Stomach (tissue), 9 donors: ENCODE measurements around the gene LONP1. TPM values are rescaled to one million over a fixed set of nuclear protein-coding genes. Genes with fewer than 3 reads are reported as not detected.

Source experiments
- DNase-seq, 2 donors: peaks; one replicate each; pipeline versions ENCODE4 v3.0.0 to v3.0.0-alpha.2; 2013 to 2019
- H3K27ac ChIP-seq, 5 donors: fragments of 200-600 bp in 4 of 5; sonication (generic) in 4 of 5; one replicate each; pipeline ENCODE4 v1.5.1; 2013 to 2019; ENCODE audit warnings: mild to moderate bottlenecking in 1 of 5, moderate library complexity in 1 of 5
- H3K27me3 ChIP-seq, 3 donors: fragments of 200-600 bp; sonication (generic); one replicate each; pipeline ENCODE4 v1.5.1; 2017 to 2019; ENCODE audit warnings: mixed run types in 1 of 3
- H3K36me3 ChIP-seq, 4 donors: fragments of 200-600 bp; sonication (generic); 1 replicate in 3 of 4; 2 replicates in 1 of 4; pipeline ENCODE4 v1.5.1; 2016 to 2019
- H3K4me1 ChIP-seq, 4 donors: fragments of 200-600 bp; sonication (generic); one replicate each; pipeline ENCODE4 v1.5.1; 2016 to 2019
- H3K4me3 ChIP-seq, 4 donors: fragments of 200-600 bp; sonication (generic) in 3 of 4; one replicate each; pipeline ENCODE4 v1.5.1; 2016 to 2019; ENCODE audit warnings: mild to moderate bottlenecking in 1 of 4
- H3K9me3 ChIP-seq, 4 donors: fragments of 200-600 bp; sonication (generic); one replicate each; pipeline ENCODE4 v1.5.1; 2016 to 2019
- CTCF ChIP-seq, 7 experiments: fragments of 450-650 bp in 4 of 7; fragments of 200-600 bp in 3 of 7; sonication (generic) in 3 of 7; IDR thresholded peaks; one replicate each; pipeline ENCODE4 v1.5.1; 2016 to 2019; ENCODE audit warnings: antibody characterized with exemption in 7 of 7, control low read depth in 2 of 7, mild to moderate bottlenecking in 1 of 7
- EP300 ChIP-seq: sonication (generic); formaldehyde crosslinking; IDR thresholded peaks from one replicate; pipeline ENCODE4 v1.6.1; 2017; ENCODE audit warnings: antibody characterized with exemption
- POLR2A ChIP-seq, 4 donors: fragments of 450-650 bp; IDR thresholded peaks; one replicate each; pipeline ENCODE4 v1.6.1; 2016; ENCODE audit warnings: antibody characterized with exemption in 4 of 4, control low read depth in 2 of 4, mild to moderate bottlenecking in 1 of 4, moderate library complexity in 1 of 4
- POLR2AphosphoS5 ChIP-seq, 3 donors: sonication (generic); formaldehyde crosslinking; IDR thresholded peaks; one replicate each; pipeline ENCODE4 v1.6.1; 2016; ENCODE audit warnings: antibody characterized with exemption in 3 of 3
- WGBS, 5 donors: extraction: QIAGEN DNeasy Blood & Tissue Kit in 3 of 5; methylation state at CpG; one replicate each; pipeline versions ENCODE4 v1.1.5 to v1.1.7; 2013 to 2018; 5-methylcytosine and 5-hydroxymethylcytosine counted together
- intact Hi-C: fragments of 100-400 bp; cut with DNase I; formaldehyde crosslinking; loops from one replicate; pipeline ENCODE4 v1.15.1; 2023; ENCODE audit warnings: low total_unique reads
- polyA plus RNA-seq, 3 donors: library from polyadenylated mRNA; stranded (reverse); fragments of 200-250 nt; gene quantifications; one replicate each; pipeline ENCODE4 v1.2.3, GENCODE V29; 2013
- total RNA-seq, 5 donors: library from RNA; depleted of rRNA; stranded (reverse); fragments of >200 nt; gene quantifications; one replicate each; pipeline versions ENCODE4 v1.1.0 to v1.2.3, GENCODE V29; 2014 to 2016
- donor health status: healthy with polysubstance abuse.
- donor health status: Bipolar disorder and iron deficiency.
- donor health status: healthy.

LONP1 gene
- total and polyA plus RNA-seq, 8 donors, result 8.8 to 169 (median 42.5) TPM

DNA sequence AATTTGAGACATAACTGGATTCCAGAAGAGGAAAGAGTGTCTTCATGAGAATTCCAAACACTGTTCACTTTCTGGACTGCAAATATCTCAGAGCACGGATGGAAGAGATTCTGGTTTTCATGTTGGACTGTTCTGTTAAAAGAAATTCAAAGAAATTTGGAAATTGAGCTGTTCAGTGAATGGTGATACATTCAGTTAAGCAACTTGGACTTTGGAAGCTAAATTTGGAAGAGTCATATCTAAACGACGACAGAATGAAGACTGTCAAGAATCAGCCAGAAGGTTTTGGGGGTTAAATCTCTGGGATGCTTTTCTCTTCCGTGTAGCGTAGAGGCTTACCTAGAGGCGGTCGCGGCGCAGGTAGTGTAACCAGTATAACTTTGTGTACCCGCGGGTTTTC lies 71.5 kb downstream of the LONP1 start:
- DNase-seq, result no peak
- H3K27me3 ChIP-seq, result no peaks in the 10 kb centered on the region
- intact Hi-C loops, result no loop called here
- H3K9me3 ChIP-seq, result no peaks in the 10 kb centered on the region
- H3K36me3 ChIP-seq, result peaks cover 75 to 93% (median 93%) of the 10 kb centered on the region in 4 donors
- no peak overlapping the region for H3K4me3 ChIP-seq
- no peak overlapping the region for H3K27ac ChIP-seq
- peaks cover 0 to 10% (median 0%) of the 10 kb centered on the region in 4 donors for H3K4me1 ChIP-seq
- TF ChIP-seq POLR2AphosphoS5 (IDR thresholded peaks at IDR 0.05) (no peak), CTCF (IDR thresholded peaks at IDR 0.05) (no peak), EP300 (no peak), POLR2A (IDR thresholded peaks at IDR 0.05) (no peak)
- 92 to 96% (median 95%) methylated on average over 9 to 11 of the region's 11 CpGs for WGBS, 5 donors

DNA sequence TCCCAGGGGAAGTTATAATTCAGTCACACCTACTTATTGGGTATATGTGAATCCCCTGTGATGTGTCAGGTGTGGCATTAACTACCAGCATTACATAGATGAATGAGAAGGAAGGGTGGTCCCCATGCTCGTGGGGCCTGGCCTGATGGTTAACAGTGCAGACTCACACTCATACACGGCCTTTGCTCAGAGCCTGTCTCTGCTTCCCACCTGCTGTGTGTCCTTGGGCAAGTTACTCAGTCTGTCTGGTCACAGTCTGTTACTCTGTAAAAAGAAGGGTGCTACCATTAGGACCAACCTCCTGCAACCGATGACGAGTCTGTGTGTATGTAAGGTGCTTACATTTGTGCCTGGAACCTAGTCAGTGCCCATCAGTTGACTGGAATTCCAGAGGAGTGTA lies 73.2 kb downstream of the LONP1 start:
- Histone ChIP-seq H3K27me3 (no peaks in the 10 kb centered on the region), H3K27ac (no peak overlapping the region), H3K9me3 (no peaks in the 10 kb centered on the region), H3K4me3 (no peak overlapping the region), H3K36me3 (peaks cover 67 to 93% (median 93%) of the 10 kb centered on the region in 4 donors), H3K4me1 (peaks cover 0 to 22% (median 0%) of the 10 kb centered on the region in 4 donors)
- WGBS, 5 donors, result 88 to 95% (median 93%) methylated on average over 3 to 4 of the region's 4 CpGs
- DNase-seq, result no peak
- TF ChIP-seq POLR2A (IDR thresholded peaks at IDR 0.05), result no peak
- TF ChIP-seq POLR2AphosphoS5 (IDR thresholded peaks at IDR 0.05), result no peak
- no peak for TF ChIP-seq CTCF (IDR thresholded peaks at IDR 0.05)
- TF ChIP-seq EP300, result no peak
- intact Hi-C loops, result no loop called here

DNA sequence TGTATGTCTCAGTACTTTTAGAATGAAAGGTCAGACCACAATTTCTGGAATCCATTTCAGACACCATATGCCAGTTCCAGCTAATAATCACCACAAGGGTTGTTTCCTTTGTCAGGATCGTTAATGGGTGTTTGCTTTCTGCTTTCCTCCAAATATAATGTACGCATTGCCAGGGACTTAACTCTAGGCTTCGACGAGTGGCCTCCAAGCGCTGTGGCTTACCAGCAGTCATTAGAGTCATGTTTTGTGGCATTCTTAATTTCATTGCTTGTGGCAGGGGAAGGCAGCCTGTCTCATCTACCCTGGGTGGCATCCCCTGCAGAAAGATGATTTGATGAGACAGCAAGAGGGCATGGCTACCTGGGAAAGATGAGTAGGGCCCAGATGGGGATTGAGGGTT lies 74.5 kb downstream of the LONP1 start:
- Histone ChIP-seq H3K4me3 (no peak overlapping the region), H3K4me1 (peaks cover 0 to 35% (median 0%) of the 10 kb centered on the region in 4 donors), H3K36me3 (peaks cover 54 to 91% (median 87%) of the 10 kb centered on the region in 4 donors), H3K9me3 (no peaks in the 10 kb centered on the region), H3K27me3 (no peaks in the 10 kb centered on the region), H3K27ac (no peak overlapping the region)
- no peak for DNase-seq
- TF ChIP-seq CTCF (IDR thresholded peaks at IDR 0.05) (no peak), EP300 (no peak), POLR2AphosphoS5 (IDR thresholded peaks at IDR 0.05) (no peak), POLR2A (IDR thresholded peaks at IDR 0.05) (no peak)
- intact Hi-C loops, result no loop called here
- WGBS, 5 donors, result 58 to 75% (median 72%) methylated on average over 5 of the region's 5 CpGs

- Histone ChIP-seq H3K9me3 (no peaks in the 10 kb centered on the region), H3K4me1 (peaks cover 0 to 44% (median 0%) of the 10 kb centered on the region in 4 donors), H3K27me3 (no peaks in the 10 kb centered on the region), H3K36me3 (peaks cover 44 to 88% (median 77%) of the 10 kb centered on the region in 4 donors), H3K27ac (no peak overlapping the region), H3K4me3 (no peak overlapping the region)
- WGBS, 5 donors, result 74 to 95% (median 84%) methylated on average over 2 of the region's 2 CpGs
- TF ChIP-seq EP300 (no peak), POLR2A (IDR thresholded peaks at IDR 0.05) (no peak), POLR2AphosphoS5 (IDR thresholded peaks at IDR 0.05) (no peak), CTCF (IDR thresholded peaks at IDR 0.05) (no peak)
- intact Hi-C loops, result no loop called here
- no peak for DNase-seq
Measured at GRCh38 chr19:5644037-5644436, 75.9 kb downstream of the LONP1 start.
